ENCODE data around the gene MBNL2.

The MBNL2 gene

DNA sequence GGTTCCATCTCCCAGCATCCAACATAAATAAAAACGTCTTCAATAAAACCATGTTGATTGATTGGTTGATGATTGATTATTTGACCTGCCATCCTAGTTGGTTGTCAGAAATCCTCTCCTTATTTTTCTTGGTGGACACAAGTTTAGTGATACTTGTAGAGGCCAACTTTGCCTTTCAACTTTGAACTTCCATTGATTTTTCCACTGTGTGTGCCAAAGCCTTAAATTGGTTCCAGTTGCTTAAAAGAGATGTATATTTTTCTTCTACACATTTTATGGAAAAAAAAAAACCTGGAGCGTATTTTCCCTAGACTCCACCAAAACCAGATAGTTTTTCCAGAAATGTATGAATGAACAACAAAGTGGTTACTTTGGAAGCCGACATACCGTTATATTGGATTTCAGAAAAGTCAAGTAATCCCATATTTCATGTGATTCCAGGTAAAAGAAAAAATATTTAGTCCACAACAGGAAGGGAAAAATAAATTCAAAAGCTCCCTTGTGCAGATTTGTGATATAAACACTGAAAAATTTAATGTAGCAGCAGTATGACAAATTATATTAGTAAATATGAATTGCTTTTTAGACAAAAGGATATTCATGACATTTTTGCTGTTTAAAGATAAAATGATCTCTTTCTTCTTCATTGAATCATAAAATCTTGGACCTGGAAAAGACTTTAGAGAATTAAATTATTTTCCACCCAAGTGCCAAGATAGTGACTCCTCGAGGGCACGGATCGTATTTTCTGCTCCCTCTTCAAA lies 85.2 kb downstream of the MBNL2 start:
- no peak for DNase-seq

- no peak for DNase-seq
These were observed 85.9 kb downstream of the MBNL2 start for GRCh38 chr13:97307882-97308624.

- no peak for DNase-seq
These were observed 86.7 kb downstream of the MBNL2 start for GRCh38 chr13:97308735-97309429.

GRCh38 chr13:97310809-97311436 lies 88.8 kb downstream of the MBNL2 start:
- no peak for DNase-seq

GRCh38 chr13:97311956-97312355 lies 89.8 kb downstream of the MBNL2 start:
- no peak for DNase-seq

GRCh38 chr13:97313551-97314260 lies 91.6 kb downstream of the MBNL2 start:
- no peak for DNase-seq

- DNase-seq, result no peak
These were observed 94.3 kb downstream of the MBNL2 start for GRCh38 chr13:97316390-97316789.

- DNase-seq, result no peak
These were observed 95.8 kb downstream of the MBNL2 start for GRCh38 chr13:97317933-97318332.

DNA sequence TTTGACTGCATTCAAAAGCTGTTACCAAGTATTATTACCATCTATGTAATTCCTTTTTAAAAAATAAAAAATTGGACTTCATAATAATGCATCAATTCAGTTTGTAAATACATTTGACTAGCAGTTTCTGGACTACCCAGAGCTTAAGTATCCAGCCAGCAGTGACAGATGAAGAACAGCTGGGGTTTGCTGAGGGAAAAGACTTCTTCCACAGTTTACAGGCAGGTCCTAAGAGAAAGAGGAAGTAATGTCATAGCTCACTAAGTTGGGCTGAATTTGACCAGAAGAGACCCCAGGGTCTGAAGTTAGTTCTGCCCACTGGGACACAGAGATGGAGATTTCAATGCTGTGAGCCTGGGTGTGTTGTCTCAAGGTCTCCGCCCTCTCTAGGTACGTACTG lies 96.4 kb downstream of the MBNL2 start:
- no peak for DNase-seq

DNA sequence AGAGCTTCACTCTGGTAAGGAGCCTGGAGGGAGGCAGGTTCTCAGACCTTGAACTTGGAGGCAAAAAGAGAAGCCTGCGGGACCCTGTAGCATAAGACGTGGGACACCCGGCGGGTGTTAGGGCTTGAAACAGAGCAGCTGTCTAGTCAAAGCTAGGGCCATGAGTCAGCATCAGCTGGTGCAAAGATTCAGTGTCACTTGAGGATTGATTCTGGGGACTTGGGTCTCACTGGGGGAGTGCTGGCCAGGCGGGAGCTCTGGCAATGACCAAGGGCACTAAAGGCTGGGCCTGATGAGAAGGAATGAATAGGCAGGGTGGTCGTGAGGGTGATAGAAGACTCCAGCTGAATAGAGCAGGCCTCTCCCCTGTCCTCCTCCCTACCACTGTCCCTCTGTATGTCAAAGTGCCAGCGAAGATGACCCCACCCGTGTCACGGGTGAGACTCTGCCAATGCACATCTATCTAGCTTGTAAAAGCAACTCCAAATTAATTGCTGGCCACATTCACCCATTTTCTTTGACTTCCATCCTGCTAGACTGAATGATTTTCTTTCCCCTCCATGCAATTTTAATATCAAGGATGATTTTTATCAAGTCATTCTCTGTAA lies 97.1 kb downstream of the MBNL2 start:
- no peak for DNase-seq

DNA sequence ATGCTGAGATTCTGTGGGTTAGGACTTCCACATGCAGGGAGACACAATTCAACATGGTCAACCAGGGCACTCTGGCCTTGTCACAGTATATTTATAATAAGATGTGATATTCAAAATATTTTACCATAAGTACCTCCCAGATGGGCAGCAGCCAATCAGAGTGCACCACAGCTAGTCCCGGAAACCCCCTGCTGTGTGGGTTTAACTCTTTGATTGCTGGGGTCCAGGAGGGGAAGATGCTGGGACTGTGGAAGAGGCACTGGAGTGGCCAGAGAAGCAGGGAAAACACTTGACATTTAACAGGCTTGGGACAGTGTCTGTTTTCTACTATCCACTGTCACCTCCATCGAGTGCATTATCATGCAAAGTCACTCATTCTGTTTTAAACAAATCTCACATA lies 99.0 kb downstream of the MBNL2 start:
- DNase-seq, result no peak

GRCh38 chr13:97321616-97322321 lies 99.6 kb downstream of the MBNL2 start:
- no peak for DNase-seq

GRCh38 chr13:97322740-97323342 lies 100.7 kb downstream of the MBNL2 start:
- no peak for DNase-seq

- DNase-seq, result no peak
These were observed 102.0 kb downstream of the MBNL2 start for GRCh38 chr13:97324115-97324514.

DNA sequence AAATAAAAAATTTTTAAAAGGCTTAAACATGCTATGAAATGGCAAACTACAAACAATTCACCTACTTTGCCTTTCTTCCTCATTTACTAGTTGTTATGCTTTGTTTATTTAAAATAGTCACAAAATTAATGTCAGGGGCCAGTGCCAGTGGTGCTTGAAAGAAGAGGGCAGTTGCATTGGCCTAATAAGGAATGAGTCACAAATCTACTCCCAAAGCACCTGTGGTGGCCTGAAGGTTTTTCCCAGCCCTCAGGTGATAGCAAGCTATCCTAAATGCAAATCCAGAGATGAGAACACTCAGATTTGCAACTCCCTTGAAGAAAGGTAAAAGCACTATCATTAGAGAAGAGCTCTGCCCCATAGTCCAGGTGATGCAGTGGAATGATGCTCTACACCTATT lies 103.6 kb downstream of the MBNL2 start:
- no peak for DNase-seq

DNA sequence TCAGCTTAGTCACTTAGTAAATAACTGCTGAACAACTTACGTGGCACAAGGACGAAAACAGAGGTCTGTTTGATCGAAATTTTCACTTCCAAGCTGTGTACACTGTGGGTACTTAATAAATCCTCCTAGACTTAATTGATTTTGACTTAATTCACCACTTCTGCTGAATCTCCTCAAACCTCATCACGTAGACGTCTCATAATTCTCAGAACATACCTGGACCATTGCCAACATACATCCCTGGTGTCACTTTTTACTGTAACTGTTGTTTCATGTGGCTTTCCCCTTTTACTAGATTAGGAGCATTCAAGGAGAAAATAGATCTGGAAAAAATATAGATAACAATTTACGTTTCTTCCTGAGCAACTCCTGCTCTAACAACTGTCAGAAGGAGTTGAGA lies 105.0 kb downstream of the MBNL2 start:
- DNase-seq, result no peak

- DNase-seq, result no peak
These were observed 105.5 kb downstream of the MBNL2 start for GRCh38 chr13:97327506-97328221.

- no peak for DNase-seq
These were observed 106.2 kb downstream of the MBNL2 start for GRCh38 chr13:97328222-97328790.

DNA sequence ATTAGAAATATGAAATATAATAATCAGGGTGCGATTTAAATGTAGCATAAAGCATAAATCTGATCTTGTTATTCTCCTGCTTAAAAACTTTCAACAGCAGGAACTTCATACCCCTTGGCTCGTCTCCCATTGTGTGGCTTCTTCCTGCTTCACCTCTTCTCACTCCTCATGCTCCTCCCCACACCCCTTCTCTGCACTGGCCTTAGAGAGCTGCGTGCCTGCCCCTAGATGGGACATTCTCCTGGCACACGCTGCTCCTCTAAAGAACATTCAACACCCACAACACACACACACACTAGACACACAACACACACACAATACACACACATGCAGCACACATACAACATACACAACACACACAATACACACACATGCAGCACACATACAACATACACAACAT lies 107.2 kb downstream of the MBNL2 start:
- no peak for DNase-seq

DNA sequence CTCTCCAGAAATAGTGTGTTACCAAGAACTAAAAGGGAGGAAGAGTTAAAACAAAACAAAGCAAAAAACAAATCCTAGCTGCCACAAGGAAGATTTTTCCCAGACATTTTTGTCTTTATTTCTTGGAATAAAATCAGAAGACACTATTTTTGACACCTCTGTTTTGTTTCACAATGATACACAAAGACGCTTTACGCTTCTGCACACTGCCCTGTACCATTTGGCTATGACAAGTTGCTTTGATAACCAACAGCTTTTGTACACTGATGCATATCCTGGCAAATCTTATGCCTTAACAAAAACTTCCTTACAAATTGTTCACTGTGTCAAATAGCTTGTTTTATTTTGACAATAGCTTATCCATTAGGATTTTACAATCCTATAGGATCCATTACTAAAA lies 108.3 kb downstream of the MBNL2 start:
- DNase-seq, result no peak

All from CD4-positive, alpha-beta T cell treated with Interleukin-21 for 1 hour (primary cell).